IMR-90 (cell line): ENCODE results near the gene PSRC1. TPM values are rescaled to one million over a fixed set of nuclear protein-coding genes. Genes with fewer than 3 reads are reported as not detected.

Experiments
- ATAC-seq: fragments of 200-7000 bp; cut with Tn5 transposase; 2 replicates; pipeline ENCODE4 v1.9.1; 2020; ENCODE audit warnings: low read depth, mild to moderate bottlenecking, moderate library complexity
- BruUV-seq: library from RNA; stranded (reverse); fragments of 400-500 nt; replicated peaks from 2 replicates; lab custom pipeline; 2021; lab: Mats Ljungman, UMichigan
- CTCF ChIA-PET: fragments of 300-600 bp; formaldehyde crosslinking; extraction: SDS; loops from one replicate; lab custom pipeline; 2021; ENCODE audit warnings: antibody characterized with exemption; lab: Yijun Ruan, JAX
- POLR2A ChIA-PET: fragments of 300-600 bp; sonication (Branson Sonifier 250); formaldehyde crosslinking; loops from one replicate; lab custom pipeline; 2022; ENCODE audit warnings: antibody characterized with exemption; ENCODE audit not compliant: unreplicated experiment; lab: Charles Lee
- DNase-seq: peaks from one replicate; pipeline ENCODE4 v3.0.0; 2013
- H2AFZ ChIP-seq: replicated peaks from 2 replicates; pipeline ENCODE3; 2013; ENCODE audit warnings: low read length, mild to moderate bottlenecking; ENCODE audit not compliant: poor library complexity
- H2AK5ac ChIP-seq: 2 replicates; pipeline ENCODE4 v1.6.1; 2013; ENCODE audit warnings: low read depth, low read length, inconsistent platforms
- H2AK9ac ChIP-seq: replicated peaks from 2 replicates; pipeline ENCODE3; 2013; ENCODE audit warnings: mild to moderate bottlenecking, low read depth, low read length, moderate library complexity; ENCODE audit not compliant: poor library complexity
- H2BK120ac ChIP-seq: 2 replicates; pipeline ENCODE4 v1.6.1; 2013; ENCODE audit warnings: low read depth, low read length, inconsistent platforms
- H2BK15ac ChIP-seq: 3 replicates; pipeline ENCODE4 v1.6.1; 2013; ENCODE audit warnings: low read depth, low read length, inconsistent platforms
- H2BK20ac ChIP-seq: 2 replicates; pipeline ENCODE4 v1.6.1; 2013; ENCODE audit warnings: low read depth, mild to moderate bottlenecking, inconsistent platforms, low read length, moderate library complexity
- H2BK5ac ChIP-seq: 2 replicates; pipeline ENCODE4 v1.6.1; 2013; ENCODE audit warnings: mild to moderate bottlenecking, low read depth, low read length, inconsistent platforms; ENCODE audit not compliant: poor library complexity, severe bottlenecking
- H3K14ac ChIP-seq: replicated peaks from 2 replicates; pipeline ENCODE4 v1.6.1; 2013; ENCODE audit warnings: low read depth, low read length, inconsistent platforms
- H3K18ac ChIP-seq: 2 replicates; pipeline ENCODE4 v1.6.1; 2013; ENCODE audit warnings: low read depth, low read length, control low read depth
- H3K23ac ChIP-seq: 2 replicates; pipeline ENCODE4 v1.6.1; 2013; ENCODE audit warnings: low read depth, low read length, inconsistent platforms
- H3K27ac ChIP-seq: 2 replicates; pipeline ENCODE4 v1.5.1; 2013; ENCODE audit warnings: mild to moderate bottlenecking, control low read depth, low read length; ENCODE audit not compliant: insufficient read depth
- H3K27me3 ChIP-seq: 2 replicates; pipeline ENCODE4 v1.6.1; 2013; ENCODE audit warnings: low read length; ENCODE audit not compliant: control insufficient read depth, insufficient read depth
- H3K36me3 ChIP-seq: 2 replicates; pipeline ENCODE4 v1.6.1; 2013; ENCODE audit warnings: low read length, mixed read lengths; ENCODE audit not compliant: control insufficient read depth, insufficient read depth
- H3K4ac ChIP-seq: 2 replicates; pipeline ENCODE4 v1.6.1; 2013; ENCODE audit warnings: low read depth, low read length, inconsistent platforms
- H3K4me1 ChIP-seq: 2 replicates; pipeline ENCODE4 v1.6.1; 2013; ENCODE audit warnings: low read length, mixed read lengths; ENCODE audit not compliant: control insufficient read depth, insufficient read depth
- H3K4me2 ChIP-seq: 2 replicates; pipeline ENCODE4 v1.6.1; 2013; ENCODE audit warnings: low read depth, mild to moderate bottlenecking, control low read depth, low read length, moderate library complexity
- H3K4me3 ChIP-seq: 2 replicates; pipeline ENCODE4 v1.5.1; 2013; ENCODE audit warnings: low read depth, mild to moderate bottlenecking, control low read depth, low read length, moderate library complexity; ENCODE audit not compliant: insufficient read depth
- H3K56ac ChIP-seq: 2 replicates; pipeline ENCODE4 v1.6.1; 2013; ENCODE audit warnings: low read length, inconsistent platforms; ENCODE audit not compliant: insufficient read depth; ENCODE audit errors: extremely low read depth
- H3K79me1 ChIP-seq, 2 experiments: 2 replicates each; pipeline ENCODE4 v1.6.1; 2013; ENCODE audit warnings: low read length in 2 of 2, inconsistent platforms in 1 of 2, low read depth in 1 of 2
- H3K9ac ChIP-seq: 2 replicates; pipeline ENCODE4 v1.6.1; 2013; ENCODE audit warnings: low read depth, low read length, control low read depth
- H3K9me1 ChIP-seq: 2 replicates; pipeline ENCODE4 v1.6.1; 2013; ENCODE audit warnings: low read length, inconsistent platforms; ENCODE audit not compliant: insufficient read depth
- H3K9me3 ChIP-seq: 2 replicates; pipeline ENCODE4 v1.6.1; 2013; ENCODE audit warnings: low read length; ENCODE audit not compliant: control insufficient read depth, insufficient read depth
- H4K20me1 ChIP-seq: 2 replicates; pipeline ENCODE4 v1.6.1; 2013; ENCODE audit warnings: low read length, inconsistent platforms; ENCODE audit not compliant: insufficient read depth
- H4K5ac ChIP-seq: 2 replicates; pipeline ENCODE4 v1.6.1; 2013; ENCODE audit warnings: mild to moderate bottlenecking, low read depth, low read length, control low read depth
- H4K8ac ChIP-seq, 2 experiments: 2 replicates each; pipeline ENCODE4 v1.6.1; 2013; ENCODE audit warnings: low read depth in 2 of 2, low read length in 2 of 2, control low read depth in 1 of 2, inconsistent platforms in 1 of 2
- H4K91ac ChIP-seq: 2 replicates; pipeline ENCODE4 v1.6.1; 2013; ENCODE audit warnings: low read depth, low read length, inconsistent platforms; ENCODE audit not compliant: insufficient read depth
- BHLHE40 ChIP-seq: fragments of 150-350 bp; IDR thresholded peaks from 2 replicates; pipeline ENCODE4 v1.6.1; 2016; ENCODE audit warnings: mild to moderate bottlenecking, low read depth, low read length
- CEBPB ChIP-seq: IDR thresholded peaks from 2 replicates; pipeline ENCODE4 v1.6.1; 2012; ENCODE audit warnings: low read depth, low read length, improper control_type of control experiment
- FOS ChIP-seq: fragments of 150-350 bp; IDR thresholded peaks from 2 replicates; pipeline ENCODE4 v1.6.1; 2016; ENCODE audit warnings: low read depth, low read length
- MAFK ChIP-seq: IDR thresholded peaks from 2 replicates; pipeline ENCODE4 v1.6.1; 2012; ENCODE audit warnings: low read depth, low read length, improper control_type of control experiment
- MXI1 ChIP-seq: IDR thresholded peaks from 2 replicates; pipeline ENCODE4 v1.6.1; 2012; ENCODE audit warnings: low read depth, mild to moderate bottlenecking, low read length, moderate library complexity, borderline replicate concordance
- WGBS, 2 experiments: methylation state at CpG; one replicate each; pipeline versions ENCODE4 v1.1.5 to v1.1.7; 2013; ENCODE audit warnings: missing lambda C conversion rate in 2 of 2; ENCODE audit not compliant: insufficient read length in 1 of 2; ENCODE audit errors: extremely low coverage in 2 of 2; 5-methylcytosine and 5-hydroxymethylcytosine counted together
- dilution Hi-C: fragments of 300-500 bp; cut with HindIII; formaldehyde crosslinking; loops from one replicate; pipeline ENCODE4 v1.14.3; 2018; ENCODE audit warnings: low sequenced_read_pairs; ENCODE audit not compliant: unreplicated experiment
- in situ Hi-C: fragments of 300-500 bp; cut with MboI; formaldehyde crosslinking; loops from 3 replicates; pipeline ENCODE4 v1.14.3; 2019; ENCODE audit warnings: low sequenced_read_pairs, inconsistent platforms, mixed read lengths
- intact Hi-C: fragments of 100-400 bp; cut with micrococcal nuclease; formaldehyde crosslinking; loops from 2 replicates; pipeline ENCODE4 v1.10.0; 2022
- polyA plus RNA-seq, 3 experiments: library from polyadenylated mRNA; depleted of rRNA; stranded (reverse); fragments of >200 nt; gene quantifications; 2 replicates each; pipeline ENCODE4 v1.2.3, GENCODE V29; 2012; ENCODE audit warnings: low replicate concordance in 1 of 3
- total RNA-seq: library from RNA; depleted of rRNA; stranded (reverse); fragments of >200 nt; gene quantifications from 2 replicates; pipeline ENCODE4 v1.2.3, GENCODE V29; 2012
- TF ChIP-seq, protein P1 (sequence below): fragments of 150-350 bp; IDR thresholded peaks from 2 replicates; pipeline ENCODE4 v1.6.1; 2016; ENCODE audit warnings: low read depth, mild to moderate bottlenecking, low read length, moderate library complexity, borderline replicate concordance

Gene PSRC1
- total and polyA plus RNA-seq, 2 of the 4 experiments (the other 2 are of a cell fraction) = 34.6 to 40.3 TPM

DNA sequence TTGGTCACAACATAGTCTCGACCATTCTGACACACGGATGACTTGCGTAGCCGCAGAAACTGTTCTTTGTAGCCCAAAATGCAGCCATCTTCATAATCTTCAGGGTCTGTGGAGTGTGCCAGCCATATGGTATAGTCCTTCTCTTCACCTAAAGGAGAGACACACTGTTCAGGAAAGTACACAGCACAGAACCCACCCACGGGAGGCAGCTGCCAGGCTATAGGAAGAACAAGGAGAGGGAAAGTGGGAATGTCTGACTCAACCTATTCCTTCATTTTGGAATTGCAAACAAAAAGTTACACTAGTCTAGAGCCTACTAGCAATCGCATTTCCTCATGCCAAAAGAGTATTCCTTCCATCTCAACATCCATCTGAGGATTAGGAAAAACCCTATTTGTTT, 40.0 kb upstream of the PSRC1 start:
- TF ChIP-seq MXI1 = no peak
- TF ChIP-seq BHLHE40 = no peak
- TF ChIP-seq, protein P1, sequence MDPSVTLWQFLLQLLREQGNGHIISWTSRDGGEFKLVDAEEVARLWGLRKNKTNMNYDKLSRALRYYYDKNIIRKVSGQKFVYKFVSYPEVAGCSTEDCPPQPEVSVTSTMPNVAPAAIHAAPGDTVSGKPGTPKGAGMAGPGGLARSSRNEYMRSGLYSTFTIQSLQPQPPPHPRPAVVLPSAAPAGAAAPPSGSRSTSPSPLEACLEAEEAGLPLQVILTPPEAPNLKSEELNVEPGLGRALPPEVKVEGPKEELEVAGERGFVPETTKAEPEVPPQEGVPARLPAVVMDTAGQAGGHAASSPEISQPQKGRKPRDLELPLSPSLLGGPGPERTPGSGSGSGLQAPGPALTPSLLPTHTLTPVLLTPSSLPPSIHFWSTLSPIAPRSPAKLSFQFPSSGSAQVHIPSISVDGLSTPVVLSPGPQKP = no peak
- no peak for TF ChIP-seq MAFK
- TF ChIP-seq CEBPB = no peak
- TF ChIP-seq FOS = no peak
- no CpG with 5 or more reads among the region's 6 CpGs for WGBS, 2 experiments
- dilution Hi-C loops (no loop called here), intact Hi-C loops (no loop called here), in situ Hi-C loops (no loop called here)
- no peak overlapping the region for H3K18ac ChIP-seq
- no peaks in the 10 kb centered on the region for H3K79me1 ChIP-seq
- no peak overlapping the region for H4K5ac ChIP-seq
- no peaks in the 10 kb centered on the region for H3K27me3 ChIP-seq
- no peak overlapping the region for H3K23ac ChIP-seq
- H3K4me2 ChIP-seq = no peak overlapping the region
- no peak overlapping the region for H2AFZ ChIP-seq
- CTCF ChIA-PET = no interaction called here
- no peaks in the 10 kb centered on the region for H3K4me1 ChIP-seq
- H2BK20ac ChIP-seq = no peak overlapping the region
- H3K14ac ChIP-seq = no peak overlapping the region
- POLR2A ChIA-PET = no interaction called here
- H3K27ac ChIP-seq = no peak overlapping the region
- peaks cover 43% of the 10 kb centered on the region for H3K36me3 ChIP-seq
- H2BK5ac ChIP-seq = no peak overlapping the region
- H4K91ac ChIP-seq = no peak overlapping the region
- no peak overlapping the region for H3K9ac ChIP-seq
- no peak overlapping the region for H3K4me3 ChIP-seq
- H3K56ac ChIP-seq = no peak overlapping the region
- no TSS peak for BruUV-seq
- H3K4ac ChIP-seq = no peak overlapping the region
- no peak overlapping the region for H2BK120ac ChIP-seq
- H4K20me1 ChIP-seq = no peaks in the 10 kb centered on the region
- H3K9me3 ChIP-seq = no peaks in the 10 kb centered on the region
- peaks cover 6% of the 10 kb centered on the region; the same call in 1 of the 2 replicates for H3K9me1 ChIP-seq
- H2AK9ac ChIP-seq = no peak overlapping the region
- H2AK5ac ChIP-seq = no peak overlapping the region
- DNase-seq (no peak), ATAC-seq (no peak)
- no peak overlapping the region for H2BK15ac ChIP-seq
- no peak overlapping the region for H4K8ac ChIP-seq
